ENCODE results near the gene PRG2.

DNA sequence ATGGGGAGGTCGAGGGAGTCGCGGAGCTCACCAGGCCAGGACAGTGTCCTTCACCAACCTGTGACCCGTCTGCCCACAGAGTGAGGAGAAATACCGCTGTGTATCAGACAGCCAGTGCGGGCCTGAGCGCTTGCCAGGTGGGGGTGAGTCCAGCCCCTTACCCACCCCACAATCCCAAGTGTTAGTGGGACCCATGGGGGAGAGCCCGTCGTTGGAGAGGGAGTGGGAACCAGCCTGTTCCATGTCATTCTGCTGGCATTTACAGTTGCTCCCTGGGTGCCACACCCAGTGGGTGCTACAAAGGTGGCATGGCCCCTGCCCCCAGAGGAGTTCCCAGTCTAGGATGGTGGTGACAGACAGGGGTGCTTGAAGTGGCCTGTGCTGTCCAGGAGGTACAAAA, 43.1 kb downstream of the PRG2 start:
- no peak for TF ChIP-seq ZBTB8A (IDR thresholded peaks at IDR 0.05; ENCODE audit: partially characterized antibody)
- no peak for TF ChIP-seq POLR2A (conservative IDR thresholded peaks at IDR 0.05)
- TF ChIP-seq, protein P1, sequence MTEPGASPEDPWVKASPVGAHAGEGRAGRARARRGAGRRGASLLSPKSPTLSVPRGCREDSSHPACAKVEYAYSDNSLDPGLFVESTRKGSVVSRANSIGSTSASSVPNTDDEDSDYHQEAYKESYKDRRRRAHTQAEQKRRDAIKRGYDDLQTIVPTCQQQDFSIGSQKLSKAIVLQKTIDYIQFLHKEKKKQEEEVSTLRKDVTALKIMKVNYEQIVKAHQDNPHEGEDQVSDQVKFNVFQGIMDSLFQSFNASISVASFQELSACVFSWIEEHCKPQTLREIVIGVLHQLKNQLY (CRISPR knock-in tag; conservative IDR thresholded peaks at IDR 0.05) = no peak
- TF ChIP-seq, protein P2, sequence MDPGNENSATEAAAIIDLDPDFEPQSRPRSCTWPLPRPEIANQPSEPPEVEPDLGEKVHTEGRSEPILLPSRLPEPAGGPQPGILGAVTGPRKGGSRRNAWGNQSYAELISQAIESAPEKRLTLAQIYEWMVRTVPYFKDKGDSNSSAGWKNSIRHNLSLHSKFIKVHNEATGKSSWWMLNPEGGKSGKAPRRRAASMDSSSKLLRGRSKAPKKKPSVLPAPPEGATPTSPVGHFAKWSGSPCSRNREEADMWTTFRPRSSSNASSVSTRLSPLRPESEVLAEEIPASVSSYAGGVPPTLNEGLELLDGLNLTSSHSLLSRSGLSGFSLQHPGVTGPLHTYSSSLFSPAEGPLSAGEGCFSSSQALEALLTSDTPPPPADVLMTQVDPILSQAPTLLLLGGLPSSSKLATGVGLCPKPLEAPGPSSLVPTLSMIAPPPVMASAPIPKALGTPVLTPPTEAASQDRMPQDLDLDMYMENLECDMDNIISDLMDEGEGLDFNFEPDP (CRISPR knock-in tag; IDR thresholded peaks at IDR 0.05) = no peak
- TF ChIP-seq NBN (IDR thresholded peaks at IDR 0.05; ENCODE audit: low read depth) = no peak
- TF ChIP-seq PHB2 (IDR thresholded peaks at IDR 0.05; ENCODE audit: low read depth) = no peak
- TF ChIP-seq MXI1 (IDR thresholded peaks at IDR 0.05; ENCODE audit: low read depth, low read length) = no peak
- TF ChIP-seq SNIP1 (IDR thresholded peaks at IDR 0.05; ENCODE audit: low read depth) = no peak
- no peak for TF ChIP-seq CEBPG (CRISPR knock-in tag; IDR thresholded peaks at IDR 0.05)
- TF ChIP-seq CEBPG (tag; conservative IDR thresholded peaks at IDR 0.05 in 1 of 2, IDR thresholded peaks at IDR 0.05 in 1 of 2) = no peak
- TF ChIP-seq, protein P3, sequence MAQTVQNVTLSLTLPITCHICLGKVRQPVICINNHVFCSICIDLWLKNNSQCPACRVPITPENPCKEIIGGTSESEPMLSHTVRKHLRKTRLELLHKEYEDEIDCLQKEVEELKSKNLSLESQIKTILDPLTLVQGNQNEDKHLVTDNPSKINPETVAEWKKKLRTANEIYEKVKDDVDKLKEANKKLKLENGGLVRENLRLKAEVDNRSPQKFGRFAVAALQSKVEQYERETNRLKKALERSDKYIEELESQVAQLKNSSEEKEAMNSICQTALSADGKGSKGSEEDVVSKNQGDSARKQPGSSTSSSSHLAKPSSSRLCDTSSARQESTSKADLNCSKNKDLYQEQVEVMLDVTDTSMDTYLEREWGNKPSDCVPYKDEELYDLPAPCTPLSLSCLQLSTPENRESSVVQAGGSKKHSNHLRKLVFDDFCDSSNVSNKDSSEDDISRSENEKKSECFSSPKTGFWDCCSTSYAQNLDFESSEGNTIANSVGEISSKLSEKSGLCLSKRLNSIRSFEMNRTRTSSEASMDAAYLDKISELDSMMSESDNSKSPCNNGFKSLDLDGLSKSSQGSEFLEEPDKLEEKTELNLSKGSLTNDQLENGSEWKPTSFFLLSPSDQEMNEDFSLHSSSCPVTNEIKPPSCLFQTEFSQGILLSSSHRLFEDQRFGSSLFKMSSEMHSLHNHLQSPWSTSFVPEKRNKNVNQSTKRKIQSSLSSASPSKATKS (CRISPR knock-in tag; IDR thresholded peaks at IDR 0.05) = no peak
- TF ChIP-seq TRIM24 (IDR thresholded peaks at IDR 0.05) = no peak
- TF ChIP-seq ZKSCAN1 (IDR thresholded peaks at IDR 0.05; ENCODE audit: low read depth, low read length) = no peak
- no peak for TF ChIP-seq IFI16 (CRISPR knock-in tag; IDR thresholded peaks at IDR 0.05)

Measured in K562 (cell line).